Prostate gland (tissue), 2 donors: ENCODE measurements around the gene TMEM120B. TPM values are rescaled to one million over a fixed set of nuclear protein-coding genes. Genes with fewer than 3 reads are reported as not detected.
"Not testable (repeated sequence)": the region's sequence is repeated elsewhere in the genome, so short reads cannot be mapped to it uniquely, and the experiment has no call there.

Experiments
- DNase-seq: peaks from one replicate; pipeline ENCODE4 v3.0.0-alpha.2; 2019; ENCODE audit warnings: low spot score
- H3K27ac ChIP-seq, 2 donors: fragments of 200-600 bp; sonication (generic); 2 replicates each; pipeline ENCODE4 v1.5.1; 2017 to 2019
- H3K27me3 ChIP-seq: fragments of 200-600 bp; sonication (generic); replicated peaks from 2 replicates; pipeline ENCODE4 v1.5.1; 2019; ENCODE audit not compliant: insufficient read depth
- H3K36me3 ChIP-seq, 2 donors: fragments of 200-600 bp; sonication (generic); 1 replicate in 1 of 2; 2 replicates in 1 of 2; pipeline versions ENCODE4 v1.5.1 to v1.8.1; 2017 to 2019
- H3K4me1 ChIP-seq: fragments of 200-600 bp; sonication (generic); replicated peaks from 2 replicates; pipeline ENCODE4 v1.5.1; 2019
- H3K4me3 ChIP-seq, 2 donors: fragments of 200-600 bp; sonication (generic); 2 replicates each; pipeline ENCODE4 v1.5.1; 2017 to 2019
- H3K9me3 ChIP-seq: fragments of 200-600 bp; sonication (generic); 2 replicates; pipeline ENCODE4 v1.5.1; 2017
- CTCF ChIP-seq, 4 experiments: fragments of 200-600 bp in 2 of 4; fragments of 450-650 bp in 2 of 4; sonication (generic) in 2 of 4; IDR thresholded peaks; 1 replicate in 3 of 4; 2 replicates in 1 of 4; pipeline ENCODE4 v1.5.1; 2016 to 2019; ENCODE audit warnings: antibody characterized with exemption in 4 of 4, mild to moderate bottlenecking in 2 of 4, moderate library complexity in 2 of 4
- POLR2A ChIP-seq: fragments of 450-650 bp; IDR thresholded peaks from one replicate; pipeline ENCODE4 v1.6.1; 2016; ENCODE audit warnings: antibody characterized with exemption, mild to moderate bottlenecking
- POLR2AphosphoS5 ChIP-seq: sonication (generic); formaldehyde crosslinking; IDR thresholded peaks from one replicate; pipeline ENCODE4 v1.6.1; 2017; ENCODE audit warnings: antibody characterized with exemption
- WGBS: methylation state at CpG from one replicate; pipeline ENCODE4 v1.1.5; 2018; 5-methylcytosine and 5-hydroxymethylcytosine counted together
- intact Hi-C: fragments of 100-400 bp; cut with DNase I; formaldehyde crosslinking; loops from one replicate; pipeline ENCODE4 v1.14.2; 2022
- total RNA-seq, 2 donors: library from RNA; depleted of rRNA; stranded (reverse); fragments of >200 nt; gene quantifications; one replicate each; pipeline ENCODE4 v1.1.0, GENCODE V29; 2016

The TMEM120B gene
- total RNA-seq, 2 donors from 2014 or later, result 9.5 to 12.2 TPM

DNA sequence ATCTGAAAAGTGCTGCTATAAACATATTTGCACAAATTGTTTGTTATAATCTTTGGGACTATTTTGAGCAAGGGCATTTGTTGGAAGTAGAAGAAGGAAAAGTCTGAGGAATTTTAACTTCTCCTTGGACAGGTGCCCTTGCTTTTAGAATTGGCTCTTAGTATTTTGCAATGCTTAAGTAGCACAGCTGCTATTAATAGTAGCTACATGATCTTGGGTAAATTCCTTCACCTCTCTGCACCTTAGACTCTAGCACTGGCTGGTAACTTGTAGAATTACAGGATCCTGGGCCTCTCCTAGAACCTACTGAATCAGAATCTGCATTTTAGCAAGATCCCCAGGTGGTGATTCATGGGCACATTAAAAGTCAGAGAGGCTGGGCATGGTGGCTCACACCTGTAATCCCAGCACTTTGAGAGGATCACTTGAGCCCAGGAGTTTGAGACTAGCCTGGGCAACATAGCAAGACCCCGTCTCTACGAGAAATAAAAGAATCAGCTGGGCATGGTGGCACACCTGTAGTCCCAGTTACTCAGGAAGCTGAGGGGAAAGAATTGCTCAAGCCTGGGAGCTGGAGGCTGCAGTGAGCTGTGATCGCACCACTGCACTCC, 10.8 kb upstream of the TMEM120B start:
- intact Hi-C loops, result no loop called here

DNA sequence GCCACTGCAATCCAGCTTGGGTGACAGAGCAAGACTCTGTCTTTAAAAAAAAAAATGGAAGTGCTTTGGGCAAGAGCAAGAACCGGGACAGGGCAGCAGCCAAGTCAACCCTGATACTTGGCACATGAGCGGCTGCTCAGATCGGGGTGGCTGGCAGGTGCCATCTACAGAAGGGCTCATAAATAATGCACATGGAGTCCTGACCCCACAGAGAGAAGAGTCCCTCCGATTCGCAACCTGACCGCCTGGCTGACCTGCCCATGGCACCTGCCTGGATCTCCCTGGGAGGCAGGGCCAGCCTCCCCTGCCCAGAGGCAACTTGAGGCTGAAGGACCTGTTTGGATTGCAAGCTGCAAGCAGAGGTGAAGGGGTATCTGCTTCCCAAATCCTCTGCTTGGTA, 9.6 kb upstream of the TMEM120B start:
- no peak overlapping the region for H3K4me3 ChIP-seq
- H3K4me1 ChIP-seq, result no peaks in the 10 kb centered on the region
- intact Hi-C loops, result no loop called here
- WGBS, result 80% methylated on average over 6 of the region's 6 CpGs
- TF ChIP-seq POLR2A (no peak), CTCF (IDR thresholded peaks at IDR 0.05) (no peak), POLR2AphosphoS5 (no peak)
- H3K27me3 ChIP-seq, result no peaks in the 10 kb centered on the region
- H3K36me3 ChIP-seq, result no peaks in the 10 kb centered on the region
- H3K9me3 ChIP-seq, result no peaks in the 10 kb centered on the region
- no peak overlapping the region for H3K27ac ChIP-seq
- no peak for DNase-seq

More for the DNA sequence above, 10.8 kb upstream of the TMEM120B start:
- Histone ChIP-seq H3K36me3 (no peaks in the 10 kb centered on the region), H3K4me1 (no peaks in the 10 kb centered on the region), H3K27me3 (no peaks in the 10 kb centered on the region), H3K4me3 (no peak overlapping the region), H3K9me3 (no peaks in the 10 kb centered on the region), H3K27ac (no peak overlapping the region)
- 89% methylated on average over 3 of the region's 3 CpGs for WGBS
- no peak for DNase-seq
- TF ChIP-seq POLR2A, result no peak
- TF ChIP-seq CTCF (IDR thresholded peaks at IDR 0.05), result no peak
- no peak for TF ChIP-seq POLR2AphosphoS5

DNA sequence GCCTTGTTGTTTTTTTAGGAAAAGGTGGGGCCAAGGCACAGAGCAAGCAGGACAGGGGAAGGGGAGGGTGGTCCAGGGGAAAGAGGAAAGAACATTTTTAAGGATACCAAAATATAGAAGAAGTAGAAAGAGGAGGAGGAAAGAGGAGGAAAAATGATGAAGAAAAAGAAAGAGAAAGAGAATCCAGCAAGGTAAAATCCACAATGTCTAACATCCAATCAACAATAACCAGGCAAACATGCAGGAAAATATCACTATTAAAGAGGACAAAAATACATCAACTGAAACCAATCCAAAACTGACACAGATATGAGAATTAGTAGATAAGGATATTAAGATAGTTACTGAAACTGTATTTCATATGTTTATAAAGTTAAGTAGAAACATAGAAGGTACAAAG, 7.0 kb upstream of the TMEM120B start:
- TF ChIP-seq POLR2A (no peak), CTCF (IDR thresholded peaks at IDR 0.05) (no peak), POLR2AphosphoS5 (no peak)
- no peaks in the 10 kb centered on the region for H3K36me3 ChIP-seq
- no peak for DNase-seq
- no peak overlapping the region for H3K4me3 ChIP-seq
- H3K27me3 ChIP-seq, result no peaks in the 10 kb centered on the region
- no peaks in the 10 kb centered on the region for H3K4me1 ChIP-seq
- intact Hi-C loops, result no loop called here
- H3K9me3 ChIP-seq, result no peaks in the 10 kb centered on the region
- H3K27ac ChIP-seq, result no peak overlapping the region

- TF ChIP-seq POLR2AphosphoS5 (no peak), CTCF (IDR thresholded peaks at IDR 0.05) (no peak), POLR2A (no peak)
- H3K4me1 ChIP-seq, result peaks cover 2% of the 10 kb centered on the region
- 79% methylated on average over 7 of the region's 7 CpGs for WGBS
- no peaks in the 10 kb centered on the region for H3K9me3 ChIP-seq
- no peaks in the 10 kb centered on the region for H3K36me3 ChIP-seq
- no peak overlapping the region for H3K27ac ChIP-seq
- H3K27me3 ChIP-seq, result no peaks in the 10 kb centered on the region
- no peak overlapping the region for H3K4me3 ChIP-seq
- DNase-seq, result no peak
- intact Hi-C loops, result no loop called here
Observed at GRCh38 chr12:121708313-121709063, 4.1 kb upstream of the TMEM120B start.

DNA sequence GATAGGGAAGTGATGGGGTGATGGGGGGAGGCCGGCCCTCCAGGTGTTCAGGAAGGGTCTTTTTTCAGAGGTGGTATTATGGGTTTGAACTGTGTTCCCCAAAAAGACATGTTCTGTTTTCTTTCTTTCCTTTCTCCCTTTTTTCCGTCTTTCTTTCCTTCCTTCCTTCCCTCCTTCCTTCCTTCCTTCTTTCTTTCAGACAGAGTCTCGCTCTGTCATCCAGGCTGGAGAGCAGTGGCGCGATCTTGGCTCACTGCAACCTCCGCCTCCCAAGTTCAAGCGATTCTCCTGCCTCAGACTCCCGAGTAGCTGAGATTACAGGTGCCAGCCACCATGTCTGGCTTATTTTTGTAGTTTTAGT, 3.5 kb upstream of the TMEM120B start:
- H3K27ac ChIP-seq, intact Hi-C loops, H3K4me3 ChIP-seq, H3K9me3 ChIP-seq, H3K4me1 ChIP-seq, DNase-seq, H3K27me3 ChIP-seq, H3K36me3 ChIP-seq: not testable (repeated sequence)
- WGBS, result 90% methylated on average over 8 of the region's 8 CpGs
